Femur (tissue), 1 donor: ENCODE results near the gene ZNF823.

Experiments used
- DNase-seq: peaks from one replicate; pipeline ENCODE4 v3.0.0-alpha.2; 2017

Gene ZNF823

DNA sequence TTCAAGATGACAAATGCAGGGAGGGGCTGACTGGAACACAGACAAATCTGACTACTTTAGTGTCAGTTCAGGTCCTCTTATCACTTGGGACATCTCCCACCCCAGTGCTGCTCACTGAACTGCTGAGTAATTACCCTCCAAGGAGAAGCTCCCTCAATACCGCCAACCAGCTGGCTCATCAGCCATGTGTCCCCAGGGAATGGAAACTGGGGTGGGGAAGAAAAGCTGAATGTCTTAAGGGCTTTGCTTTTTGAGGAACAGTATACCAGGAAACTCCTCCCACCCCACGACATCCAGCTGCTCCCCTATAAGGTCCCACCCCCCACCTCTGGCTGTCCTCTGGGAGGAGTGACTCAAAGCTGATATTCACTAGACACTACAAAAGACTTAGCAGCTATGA, 2.0 kb downstream of the ZNF823 start:
- DNase-seq, result peak; percentile 49

DNA sequence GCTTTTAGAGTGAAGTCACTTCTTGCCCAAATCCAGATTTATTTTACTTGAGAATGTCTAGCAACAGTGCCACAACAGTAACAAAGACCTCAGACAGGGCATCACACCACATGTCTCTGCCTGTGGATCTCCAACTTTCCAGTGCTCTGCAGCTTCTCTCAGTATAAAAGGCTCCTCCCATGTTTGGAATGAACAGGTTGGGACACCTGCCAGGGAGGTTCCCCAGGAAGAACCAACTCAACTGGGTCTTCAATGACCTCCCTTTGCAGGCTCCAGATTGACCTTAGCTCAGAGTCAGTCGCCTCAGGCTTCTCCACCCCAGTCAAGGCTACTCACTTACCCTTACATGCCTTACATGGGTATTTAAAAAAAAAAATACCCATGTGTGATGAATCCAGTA, 3.4 kb downstream of the ZNF823 start:
- no peak for DNase-seq

DNA sequence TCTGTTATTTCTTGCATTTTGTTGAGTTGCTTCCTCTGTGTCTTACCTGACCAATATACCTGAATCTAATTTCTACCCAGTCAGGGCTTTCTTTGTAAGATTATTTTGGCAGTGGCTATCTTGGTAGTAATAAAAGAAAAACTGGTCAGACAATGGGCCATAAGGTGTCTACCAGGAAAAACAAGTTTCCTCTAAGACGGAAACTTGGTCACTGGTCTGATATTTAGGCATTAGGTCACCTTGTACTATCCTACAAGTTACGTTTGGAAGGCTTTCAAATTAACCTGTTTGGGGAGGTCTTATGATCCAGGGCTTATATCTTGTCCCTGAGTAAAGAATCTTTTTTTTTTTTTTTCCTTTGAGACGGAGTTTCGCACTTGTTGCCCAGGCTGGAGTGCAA, 9.2 kb downstream of the ZNF823 start:
- DNase-seq, result no peak

DNA sequence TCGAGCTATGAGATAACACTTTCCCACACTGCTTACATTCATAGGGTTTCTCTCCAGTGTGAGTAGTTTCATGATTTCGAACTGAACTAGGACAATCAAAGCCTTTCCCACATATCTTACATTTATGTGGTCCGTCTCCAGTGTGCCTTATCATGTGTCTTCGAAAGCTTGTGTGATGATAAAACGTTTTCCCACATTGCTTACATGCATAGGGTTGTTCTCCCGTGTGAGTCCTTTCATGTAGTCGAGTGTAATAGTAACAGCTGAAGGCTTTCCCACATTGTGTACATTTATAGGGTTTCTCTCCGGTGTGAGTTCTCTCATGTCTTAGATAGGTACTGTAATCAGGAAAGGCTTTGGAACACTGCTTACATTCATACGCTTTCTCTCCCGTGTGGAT, 16.3 kb downstream of the ZNF823 start:
- DNase-seq, result no peak

DNA sequence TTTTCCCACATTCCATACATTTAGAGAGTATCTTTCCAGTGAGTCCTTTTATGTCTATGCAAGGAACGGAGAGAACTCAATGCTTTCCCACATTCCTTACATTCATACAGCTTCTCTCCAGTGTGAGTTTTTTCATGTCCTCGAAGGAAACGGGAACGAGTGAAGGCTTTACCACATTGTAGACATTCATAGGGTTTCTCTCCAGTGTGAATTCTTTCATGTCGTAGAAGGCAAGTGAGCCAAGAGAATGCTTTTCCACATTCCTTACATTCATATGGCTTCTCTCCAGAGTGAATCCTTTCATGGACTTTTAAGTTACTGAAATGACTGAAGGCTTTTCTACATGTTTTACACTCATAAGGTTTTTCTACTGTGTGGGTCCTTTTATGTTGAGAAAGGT, 17.1 kb downstream of the ZNF823 start:
- no peak for DNase-seq

DNA sequence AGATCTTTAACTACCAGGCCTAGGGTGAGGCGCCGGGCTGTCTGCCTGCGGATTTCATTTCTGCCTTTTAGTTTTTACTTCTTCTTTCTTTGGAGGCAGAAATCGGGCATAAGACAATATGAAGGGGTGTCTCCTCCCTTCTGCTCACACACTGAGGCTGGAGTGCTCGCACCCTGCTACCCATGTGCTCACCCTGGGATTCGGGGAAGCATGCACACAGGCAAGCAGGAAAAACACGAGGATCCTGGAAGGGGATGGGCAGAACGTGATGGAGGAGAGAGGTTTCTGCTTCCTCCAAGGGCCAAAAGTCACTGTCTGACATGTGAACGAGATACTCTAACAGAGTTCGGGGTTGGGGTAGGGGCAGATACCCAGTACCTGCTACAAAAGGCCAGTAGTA, 28.4 kb downstream of the ZNF823 start:
- DNase-seq, result no peak

DNA sequence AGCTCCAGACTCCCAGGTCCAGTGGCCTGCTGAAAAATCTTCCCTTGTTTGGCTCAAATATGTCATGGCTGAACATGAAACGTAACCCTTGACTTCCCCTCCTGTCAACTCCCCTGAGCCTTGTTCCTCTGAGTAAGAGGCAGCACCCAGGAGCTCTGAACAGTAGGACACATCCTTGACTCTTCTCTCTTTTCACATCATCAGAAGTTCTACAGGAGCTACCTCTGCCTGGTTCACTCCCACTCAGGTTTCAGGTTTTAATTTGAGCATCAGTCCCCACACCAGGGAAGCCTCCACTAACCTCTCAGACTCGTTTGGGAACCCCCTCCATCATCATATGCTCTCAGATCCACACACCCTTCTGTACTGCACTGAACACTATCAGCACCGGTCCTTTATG, 30.3 kb downstream of the ZNF823 start:
- DNase-seq, result no peak

DNA sequence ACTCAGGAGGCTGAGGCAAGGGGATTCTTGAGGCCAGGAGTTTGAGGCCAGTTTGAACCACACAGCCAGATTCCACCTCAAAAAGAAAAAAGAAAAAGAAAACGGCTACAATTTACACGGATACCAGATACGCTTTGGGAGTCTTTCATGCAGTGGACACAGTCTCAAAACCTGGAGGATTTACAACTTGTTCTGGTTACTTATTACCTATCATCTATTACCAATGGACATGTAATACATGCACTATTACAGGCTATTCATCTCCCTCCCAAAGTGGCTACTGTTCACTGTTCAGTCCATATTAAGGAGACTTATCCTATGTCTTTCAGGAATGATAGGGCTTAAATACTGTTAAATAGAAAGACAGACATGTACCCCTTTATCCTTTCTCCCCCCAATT, 33.3 kb downstream of the ZNF823 start:
- DNase-seq, result no peak

DNA sequence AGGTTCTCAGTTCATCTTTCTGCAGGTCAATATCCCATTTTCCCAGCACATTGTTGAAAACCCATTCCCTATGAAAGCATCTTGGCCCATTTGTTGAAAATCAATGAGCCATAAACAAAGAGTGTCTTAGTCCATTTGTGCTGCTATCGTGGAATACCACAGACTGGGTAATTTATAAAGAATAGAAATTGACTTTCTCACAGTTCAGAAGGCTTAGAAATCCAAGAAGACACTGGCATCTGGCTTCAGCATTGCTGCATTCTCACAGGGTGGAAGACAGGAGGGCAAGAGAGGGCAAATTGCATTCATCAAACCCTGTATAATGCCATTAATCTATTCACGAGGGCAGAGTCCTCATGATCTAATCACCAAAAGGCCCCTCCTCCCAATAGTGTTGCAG, 34.1 kb downstream of the ZNF823 start:
- no peak for DNase-seq

DNA sequence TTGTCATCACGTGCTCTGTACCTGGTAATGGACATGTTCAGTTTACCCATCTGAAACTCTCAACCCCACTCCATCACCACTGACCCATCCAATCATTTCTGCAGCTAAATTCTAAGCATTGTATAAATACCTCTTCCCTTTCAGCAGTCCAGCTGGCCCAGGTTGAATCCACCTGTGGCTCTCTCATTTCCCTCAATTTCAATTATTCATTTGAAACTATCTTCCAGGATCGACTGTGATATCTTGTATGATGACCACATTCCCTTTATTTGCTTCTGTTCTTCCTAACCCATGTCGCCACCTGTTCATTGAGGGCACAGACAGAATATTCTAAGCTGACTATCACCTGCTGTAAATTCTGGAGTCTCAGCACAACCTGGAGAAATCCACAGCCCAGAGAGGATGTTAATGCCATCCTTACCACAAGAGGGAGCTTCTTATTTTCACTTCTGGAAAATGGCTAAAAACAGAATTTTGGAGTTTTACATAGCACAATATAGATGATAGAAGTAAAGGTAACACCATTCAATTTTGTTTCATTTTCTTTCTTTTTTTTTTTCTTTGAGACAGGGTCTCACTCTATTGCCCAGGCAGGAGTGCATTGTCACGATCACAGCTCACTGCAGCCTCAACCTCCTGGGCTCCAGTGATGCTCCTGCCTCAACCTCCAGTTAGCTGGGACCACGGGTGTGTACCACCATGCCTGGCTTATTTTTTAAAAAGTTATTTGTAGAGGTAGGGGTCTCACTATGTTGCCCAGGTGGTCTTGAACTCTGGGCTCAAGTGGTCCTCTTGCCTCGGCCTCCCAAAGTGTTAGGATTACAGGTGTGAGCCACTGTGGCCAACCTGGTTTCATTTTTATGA, 38.6 kb downstream of the ZNF823 start:
- no peak for DNase-seq

DNA sequence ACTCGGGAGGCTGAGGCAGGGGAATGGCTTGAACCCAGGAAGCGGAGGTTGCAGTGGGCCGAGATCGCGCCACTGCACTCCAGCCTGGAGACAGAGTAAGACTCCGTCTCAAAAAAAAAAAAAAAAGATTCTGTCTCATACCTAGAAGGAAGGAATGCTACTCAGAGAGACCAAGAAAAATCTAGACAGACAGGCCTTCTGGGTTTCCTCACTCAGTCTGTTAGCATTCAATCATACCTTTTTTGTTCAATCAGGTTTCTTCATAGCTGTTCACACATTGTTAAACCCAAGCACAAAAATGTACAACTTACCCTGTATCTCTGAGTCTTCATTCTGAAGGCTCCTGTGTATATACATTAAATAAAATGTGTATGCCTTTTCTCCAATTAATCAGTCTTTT, 40.5 kb downstream of the ZNF823 start:
- DNase-seq, result no peak

DNA sequence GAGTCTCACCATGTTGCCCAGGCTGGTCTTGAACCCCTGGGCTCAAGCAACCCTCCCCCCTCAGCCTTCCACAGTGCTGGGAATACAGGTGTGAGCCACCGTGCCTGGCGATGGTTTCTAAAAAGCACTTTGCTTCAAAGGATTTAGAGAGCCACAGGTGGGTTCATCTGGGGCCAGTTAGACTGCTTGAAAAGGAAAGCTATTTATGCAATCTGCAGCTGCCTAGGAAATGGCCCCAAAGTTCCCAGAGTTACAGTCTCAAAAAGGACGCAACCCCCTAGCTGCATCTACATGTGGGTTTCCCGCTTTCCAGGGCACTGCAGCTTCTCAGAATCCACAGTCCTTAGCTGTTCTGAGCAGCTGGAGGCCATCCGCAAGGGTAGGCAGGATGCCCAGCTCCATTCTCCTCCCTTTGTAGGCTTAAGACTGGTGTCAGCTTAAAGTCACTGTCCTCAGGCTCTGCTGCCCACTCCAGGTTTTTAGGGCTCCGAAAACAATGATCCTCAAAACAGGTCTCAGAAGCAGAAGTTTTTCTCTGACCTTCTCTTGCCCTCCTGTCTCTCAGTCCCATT, 41.4 kb downstream of the ZNF823 start:
- DNase-seq, result no peak

DNA sequence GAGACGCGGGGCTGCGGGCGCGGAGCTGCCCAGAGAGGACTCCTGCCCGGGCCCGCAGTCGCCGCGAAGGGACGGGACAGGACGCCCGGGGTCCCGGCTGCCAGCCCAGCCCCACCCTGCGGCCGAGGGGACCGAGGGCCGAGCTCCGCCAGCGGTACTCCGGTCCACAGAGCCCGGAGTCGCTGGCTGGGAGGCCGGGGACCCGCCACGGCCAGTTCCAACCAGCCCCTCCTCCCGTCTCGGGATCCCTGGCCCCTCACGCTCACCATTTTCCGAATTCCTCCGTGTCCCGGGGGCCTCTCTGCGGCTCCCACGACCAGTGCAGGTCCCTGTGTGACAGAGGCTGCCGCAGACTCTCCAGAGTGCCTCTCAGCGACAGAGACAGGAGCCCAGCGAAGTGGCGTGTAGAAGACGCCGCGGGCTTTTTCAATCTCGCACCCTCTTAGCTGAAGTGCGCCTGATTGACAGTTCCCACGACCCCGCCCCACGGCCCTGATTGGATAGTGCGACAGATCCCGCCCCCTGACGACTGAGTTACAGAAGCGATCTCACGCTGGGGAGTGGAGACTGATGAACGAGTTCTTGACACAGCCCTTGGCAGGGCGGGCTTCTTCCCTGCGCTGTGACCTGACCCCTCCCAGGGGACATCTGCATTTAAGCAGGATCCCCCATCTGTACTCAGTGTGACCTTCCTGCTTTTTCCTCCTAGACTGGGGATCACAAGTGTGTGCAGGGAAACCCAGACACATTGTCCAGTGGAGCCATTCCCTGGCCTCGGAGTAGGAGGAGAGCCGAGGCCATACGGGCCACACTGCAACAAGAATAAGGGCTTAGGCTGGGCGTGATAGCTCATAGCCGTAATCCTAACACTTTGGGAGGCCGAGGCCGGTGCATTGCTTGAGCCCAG, 44.0 kb downstream of the ZNF823 start:
- peak; percentile 97 for DNase-seq

DNA sequence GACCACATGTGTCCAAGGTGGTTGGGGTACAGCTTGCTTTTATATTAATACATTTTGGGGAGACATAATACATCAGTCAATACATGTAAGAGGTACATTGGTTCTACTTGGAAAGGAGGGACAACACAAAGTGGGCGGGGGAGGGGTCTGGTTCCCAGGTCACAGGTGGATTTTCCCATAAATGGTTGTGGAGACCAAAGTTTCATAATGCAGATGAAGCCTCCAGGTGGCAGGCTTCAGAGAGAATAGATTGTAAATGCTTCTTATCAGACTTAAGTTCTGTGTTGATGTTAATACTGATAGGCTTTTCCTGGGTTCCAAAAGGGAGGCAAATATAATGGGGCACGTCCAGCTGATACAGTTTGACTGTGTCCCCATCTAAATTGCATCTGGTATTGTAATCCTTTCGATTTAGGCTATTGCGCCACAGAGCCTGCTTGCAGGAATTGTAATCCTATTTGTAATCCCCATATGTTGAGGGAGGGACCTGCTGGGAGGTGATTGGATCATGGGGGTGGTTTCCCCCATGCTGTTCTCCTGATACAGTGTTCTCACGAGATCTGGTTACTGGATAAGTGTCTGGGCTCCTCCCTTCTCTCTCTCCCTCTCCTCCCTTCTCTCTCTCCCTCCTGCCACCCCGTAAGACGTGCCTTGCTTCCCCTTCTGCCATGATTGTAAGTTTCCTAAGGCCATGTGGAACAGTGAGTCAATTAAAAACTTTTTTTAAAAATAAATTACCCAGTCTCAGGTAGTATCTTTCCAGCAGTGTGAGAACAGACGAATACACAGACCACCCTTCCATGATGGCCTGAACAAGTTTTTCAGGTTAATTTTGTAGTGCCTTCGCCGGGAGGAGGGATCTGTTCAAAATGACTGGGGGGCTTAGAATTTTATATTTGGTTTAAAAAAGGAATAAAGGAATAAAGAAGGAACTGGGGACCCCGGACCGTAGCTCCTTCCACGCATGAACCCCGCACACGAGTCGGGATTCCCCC, 44.9 kb downstream of the ZNF823 start:
- DNase-seq, result no peak

DNA sequence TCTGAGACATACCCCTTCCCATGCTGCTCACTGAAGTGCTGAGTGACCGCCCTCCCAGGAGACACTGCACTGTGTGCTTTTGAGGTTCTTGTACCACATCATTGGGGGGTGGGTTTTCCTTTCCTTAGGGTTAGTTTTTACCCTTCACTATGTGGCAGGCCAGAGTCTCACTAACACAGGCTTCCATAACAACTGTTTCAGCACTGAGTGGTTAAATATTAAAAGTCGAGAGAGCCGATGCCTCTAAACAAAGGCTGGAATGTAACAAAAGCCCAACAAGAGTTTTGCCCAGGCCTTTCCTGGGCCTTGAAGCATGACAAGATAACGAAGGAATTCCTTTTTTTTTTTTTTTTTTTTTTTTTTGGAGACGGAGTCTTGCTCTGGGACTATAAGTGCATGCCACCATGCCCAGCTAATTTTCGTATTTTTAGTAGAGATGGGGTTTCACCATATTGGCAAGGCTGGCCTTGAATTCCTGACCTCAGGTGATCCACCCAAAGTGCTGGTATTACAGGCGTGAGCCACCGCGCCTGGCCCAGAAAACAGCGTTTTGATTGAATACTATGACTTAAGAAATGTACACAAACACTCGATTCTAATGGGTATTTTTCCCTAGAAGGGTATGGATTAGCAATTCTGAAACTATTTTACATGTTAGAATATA, 46.5 kb downstream of the ZNF823 start:
- no peak for DNase-seq

DNA sequence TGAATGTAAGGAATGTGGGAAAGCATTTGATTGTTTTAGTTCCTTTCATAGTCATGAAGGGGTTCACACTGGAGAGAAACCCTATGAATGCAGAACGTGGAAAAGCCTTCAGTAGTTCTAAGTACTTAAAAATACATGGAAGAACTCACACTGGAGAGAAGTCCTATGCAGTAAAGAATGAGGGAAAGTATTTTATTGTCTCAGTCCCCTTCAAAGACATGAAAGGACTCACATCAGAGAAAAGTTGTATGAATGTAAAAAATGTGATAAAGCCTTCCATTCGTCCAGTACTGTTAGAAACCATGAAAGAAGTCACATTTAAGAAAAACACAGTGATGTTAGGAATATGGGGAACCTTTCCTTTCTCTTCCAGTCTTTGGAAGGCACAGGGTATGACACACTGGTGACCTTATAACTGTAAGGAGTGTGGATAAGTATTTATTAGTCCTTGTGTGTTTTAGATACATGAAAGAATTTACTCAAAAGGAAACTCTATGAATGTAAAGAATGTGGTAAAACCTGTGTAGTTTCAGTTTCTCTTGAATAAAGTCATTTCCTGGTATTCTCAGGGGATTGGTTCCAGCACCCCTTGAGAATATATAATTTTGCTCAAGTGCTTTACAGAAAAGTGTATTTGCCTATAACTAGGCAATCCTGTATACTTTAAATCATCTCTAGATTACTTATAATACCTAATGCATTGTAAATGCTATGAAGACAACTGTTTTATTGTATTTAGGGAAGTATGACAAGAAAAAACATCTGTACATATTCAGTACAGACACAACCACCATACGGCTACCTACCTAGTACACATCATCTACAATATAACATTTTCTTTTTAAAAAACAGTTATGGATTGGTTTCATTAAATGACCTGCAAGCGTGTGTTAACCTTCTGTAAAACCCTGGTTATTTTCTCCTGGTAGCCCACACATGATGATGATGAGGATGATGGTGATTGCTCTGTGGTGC, 52.8 kb downstream of the ZNF823 start:
- DNase-seq, result no peak

DNA sequence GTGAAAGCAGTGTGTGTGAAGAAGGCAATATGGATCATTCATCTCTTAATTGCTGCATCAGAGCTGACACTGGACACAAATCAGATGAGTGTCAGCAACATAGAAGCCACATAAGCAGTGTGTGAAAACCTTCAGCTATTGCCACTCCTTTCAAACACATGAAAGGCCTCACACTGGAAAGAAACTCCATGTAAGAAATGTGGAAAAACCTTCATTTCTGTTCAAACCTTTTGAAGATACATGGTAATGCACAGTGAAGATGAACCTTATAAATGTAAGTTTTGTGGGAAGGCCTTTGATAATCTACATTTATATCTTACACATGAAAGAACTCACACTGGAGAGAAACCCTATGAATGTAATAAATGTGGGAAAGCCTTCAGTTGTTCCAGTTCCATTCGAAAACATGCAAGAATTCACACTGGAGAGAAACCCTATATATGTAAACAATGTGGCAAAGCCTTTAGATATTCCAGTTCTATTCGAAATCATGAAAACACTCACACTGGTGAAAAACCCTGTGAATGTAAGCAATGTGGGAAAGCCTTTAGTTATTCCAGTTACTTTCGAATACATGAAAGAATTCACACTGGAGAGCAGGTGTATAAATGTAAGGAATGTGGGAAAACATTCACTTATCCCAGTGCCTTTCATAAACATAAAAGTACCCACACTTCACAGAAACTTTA, 53.6 kb downstream of the ZNF823 start:
- no peak for DNase-seq

DNA sequence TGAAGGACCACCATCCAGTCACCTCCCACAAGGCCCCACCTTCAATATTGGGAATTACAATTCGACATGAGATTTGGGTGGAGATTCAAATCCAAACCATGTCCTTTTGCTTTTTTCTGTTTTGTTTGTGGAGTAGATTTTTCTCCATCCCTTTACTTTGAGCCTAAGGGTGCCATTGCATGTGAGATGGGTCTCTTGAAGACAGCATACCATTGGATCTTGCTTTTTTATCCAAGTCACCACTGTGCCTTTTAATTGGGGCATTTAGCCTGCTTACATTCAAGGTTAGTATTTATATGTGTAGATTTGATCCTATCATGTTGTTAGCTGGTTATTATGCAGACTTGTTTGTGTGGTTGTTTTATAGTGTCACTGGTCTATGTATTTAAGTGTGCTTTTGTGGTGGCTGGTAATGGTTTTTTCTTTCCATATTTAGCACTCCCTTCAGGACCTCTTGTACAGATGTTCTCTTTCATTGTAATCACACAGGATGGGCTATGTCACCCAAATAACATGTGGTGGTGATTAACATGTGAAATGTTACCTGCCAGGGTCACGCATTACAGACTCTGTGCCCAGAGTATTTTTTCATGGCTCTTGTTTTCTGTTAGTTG, 58.0 kb downstream of the ZNF823 start:
- DNase-seq, result no peak

DNA sequence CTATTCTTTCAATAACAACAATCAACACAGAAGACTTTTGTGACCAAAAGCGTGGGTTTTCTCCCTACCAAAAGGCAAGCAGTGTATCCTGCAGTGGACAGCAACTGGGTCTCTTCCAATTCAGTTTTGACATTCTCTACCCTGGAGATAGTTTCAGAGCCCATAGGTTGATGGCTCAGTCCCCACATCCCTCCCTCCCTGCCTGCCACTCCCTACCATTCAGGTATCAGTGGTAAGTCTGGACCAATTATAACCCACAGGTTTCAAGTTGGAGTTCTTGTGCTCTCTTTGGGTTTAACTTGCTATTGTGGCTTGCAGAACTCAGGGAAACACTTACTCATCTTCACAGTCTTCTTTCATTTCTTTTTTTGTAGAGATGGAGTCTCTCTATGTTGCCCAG, 60.2 kb downstream of the ZNF823 start:
- DNase-seq, result no peak
